Ishikawa (cell line): Measurements from ENCODE around the gene CACNA2D3.

ENCODE experiments used
- CEBPB ChIP-seq: IDR thresholded peaks from 2 replicates; pipeline ENCODE4 v1.6.1; 2012
- CREB1 ChIP-seq: IDR thresholded peaks from 2 replicates; pipeline ENCODE4 v1.6.1; 2012; ENCODE audit warnings: low read depth
- EGR1 ChIP-seq: IDR thresholded peaks from 2 replicates; pipeline ENCODE4 v1.6.1; 2012
- EP300 ChIP-seq: IDR thresholded peaks from 2 replicates; pipeline ENCODE4 v1.6.1; 2012; ENCODE audit warnings: borderline replicate concordance
- FOXM1 ChIP-seq: IDR thresholded peaks from 2 replicates; pipeline ENCODE4 v1.6.1; 2012; ENCODE audit warnings: low read depth, borderline replicate concordance
- MAX ChIP-seq: IDR thresholded peaks from 2 replicates; pipeline ENCODE4 v1.6.1; 2012
- NFIC ChIP-seq: IDR thresholded peaks from 2 replicates; pipeline ENCODE4 v1.6.1; 2012
- RAD21 ChIP-seq: IDR thresholded peaks from 2 replicates; pipeline ENCODE4 v1.6.1; 2012; ENCODE audit warnings: low read depth
- REST ChIP-seq: IDR thresholded peaks from 2 replicates; pipeline ENCODE4 v1.6.1; 2012; ENCODE audit warnings: low read depth, mild to moderate bottlenecking
- TAF1 ChIP-seq: IDR thresholded peaks from 2 replicates; pipeline ENCODE4 v1.6.1; 2012; ENCODE audit warnings: low read depth, mild to moderate bottlenecking
- TCF12 ChIP-seq: IDR thresholded peaks from 2 replicates; pipeline ENCODE4 v1.6.1; 2012; ENCODE audit warnings: low read depth
- TEAD4 ChIP-seq: IDR thresholded peaks from 2 replicates; pipeline ENCODE4 v1.6.1; 2012
- USF1 ChIP-seq: IDR thresholded peaks from 2 replicates; pipeline ENCODE4 v1.6.1; 2012
- YY1 ChIP-seq: IDR thresholded peaks from 2 replicates; pipeline ENCODE4 v1.6.1; 2012; ENCODE audit warnings: low read depth
- ZBTB7A ChIP-seq: IDR thresholded peaks from 2 replicates; pipeline ENCODE4 v1.6.1; 2012; ENCODE audit warnings: low read depth

CACNA2D3 gene

GRCh38 chr3:54376939-54377578 lies 254.7 kb downstream of the CACNA2D3 start:
- TF ChIP-seq EP300 (no peak), TEAD4 (no peak), USF1 (no peak), CEBPB (no peak), NFIC (no peak), MAX (no peak), ZBTB7A (no peak), TAF1 (no peak), FOXM1 (no peak), RAD21 (no peak), EGR1 (no peak), YY1 (no peak), REST (no peak), CREB1 (no peak), TCF12 (no peak)

- TF ChIP-seq MAX: no peak
- TF ChIP-seq CEBPB: no peak
- TF ChIP-seq EP300: no peak
- TF ChIP-seq CREB1: no peak
- TF ChIP-seq USF1: no peak
- TF ChIP-seq YY1: no peak
- TF ChIP-seq TEAD4: no peak
- no peak for TF ChIP-seq REST
- TF ChIP-seq ZBTB7A: no peak
- TF ChIP-seq RAD21: no peak
- TF ChIP-seq FOXM1: no peak
- no peak for TF ChIP-seq TAF1
Measured at GRCh38 chr3:54378184-54378583, 255.8 kb downstream of the CACNA2D3 start.

- TF ChIP-seq TEAD4: no peak
- TF ChIP-seq USF1: no peak
- no peak for TF ChIP-seq EGR1
- no peak for TF ChIP-seq ZBTB7A
- no peak for TF ChIP-seq FOXM1
- no peak for TF ChIP-seq YY1
- TF ChIP-seq RAD21: no peak
- no peak for TF ChIP-seq TCF12
- no peak for TF ChIP-seq CREB1
- TF ChIP-seq MAX: no peak
- TF ChIP-seq TAF1: no peak
- no peak for TF ChIP-seq EP300
- no peak for TF ChIP-seq CEBPB
- TF ChIP-seq NFIC: no peak
- no peak for TF ChIP-seq REST
Measured at GRCh38 chr3:54384279-54384678, 261.9 kb downstream of the CACNA2D3 start.
